NCI-H1092 (cell line): Measurements from ENCODE around the gene PRKAR1B.
A peak's percentile ranks its signal among the peaks of the same experiment; 100 is the strongest.

ENCODE experiments used
- DNase-seq: peaks from one replicate; lab custom pipeline; 2025; lab: John Stamatoyannopoulos, UW

PRKAR1B gene

DNA sequence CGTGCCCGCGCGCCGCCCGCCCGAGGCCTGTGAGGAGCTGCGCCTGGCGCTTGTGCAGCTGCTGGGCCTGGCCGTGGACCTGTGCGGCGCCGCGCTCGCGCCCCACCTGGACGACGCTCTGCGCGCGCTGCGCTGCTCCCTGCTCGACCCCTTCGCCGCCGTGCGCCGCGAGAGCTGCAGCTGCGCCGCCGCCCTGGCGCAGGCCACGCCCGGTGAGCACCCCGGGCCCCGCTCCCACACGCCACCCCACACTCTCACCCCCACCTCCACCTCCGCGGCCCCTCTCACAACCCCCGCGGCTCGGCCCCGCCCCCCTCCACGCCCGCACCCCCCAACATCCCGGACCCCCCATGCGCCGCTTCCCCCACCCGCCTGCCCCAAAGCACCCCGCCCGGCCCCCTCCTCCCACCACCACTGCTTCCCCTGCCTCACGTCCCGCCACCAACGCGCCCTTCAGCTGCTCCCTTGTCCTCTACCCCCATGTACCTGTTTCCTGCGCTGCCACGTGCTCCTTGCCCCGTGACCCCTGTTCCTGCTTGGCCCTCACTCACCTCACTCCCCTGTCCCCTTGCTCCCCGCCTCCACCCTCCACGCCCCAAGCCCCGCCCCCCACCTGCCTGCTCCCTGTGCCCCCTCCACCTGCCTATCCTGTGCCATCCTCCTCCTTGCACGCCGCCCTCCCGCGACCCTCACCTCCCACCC is at the start of gene PRKAR1B:
Gene PRKAR1B (minus strand): TSS at position 178 of the 702 bp plus-strand sequence. CDS start 15,776 bp downstream, outside the sequence.
- DNase-seq, result no peak

DNA sequence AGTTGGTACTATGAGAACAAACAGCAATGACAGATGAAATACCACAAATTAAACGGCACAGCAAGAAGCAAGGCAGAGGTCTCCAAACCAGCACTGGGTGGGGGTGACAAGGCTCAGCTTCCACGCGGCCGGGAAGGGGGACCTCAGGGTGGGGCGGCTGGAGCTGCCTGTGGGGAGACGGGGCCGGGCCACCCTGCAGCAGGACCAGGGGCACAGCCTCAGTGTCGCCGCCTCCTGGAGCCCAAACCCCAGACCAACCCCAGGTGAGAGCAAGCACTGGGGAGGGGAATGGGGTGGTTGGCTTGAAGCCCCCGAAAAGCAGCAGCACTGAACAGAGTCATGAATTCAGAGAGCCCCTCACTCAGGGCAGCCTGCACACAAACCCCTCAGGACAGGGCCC is 49.3 kb upstream of the PRKAR1B start:
- no peak for DNase-seq

DNA sequence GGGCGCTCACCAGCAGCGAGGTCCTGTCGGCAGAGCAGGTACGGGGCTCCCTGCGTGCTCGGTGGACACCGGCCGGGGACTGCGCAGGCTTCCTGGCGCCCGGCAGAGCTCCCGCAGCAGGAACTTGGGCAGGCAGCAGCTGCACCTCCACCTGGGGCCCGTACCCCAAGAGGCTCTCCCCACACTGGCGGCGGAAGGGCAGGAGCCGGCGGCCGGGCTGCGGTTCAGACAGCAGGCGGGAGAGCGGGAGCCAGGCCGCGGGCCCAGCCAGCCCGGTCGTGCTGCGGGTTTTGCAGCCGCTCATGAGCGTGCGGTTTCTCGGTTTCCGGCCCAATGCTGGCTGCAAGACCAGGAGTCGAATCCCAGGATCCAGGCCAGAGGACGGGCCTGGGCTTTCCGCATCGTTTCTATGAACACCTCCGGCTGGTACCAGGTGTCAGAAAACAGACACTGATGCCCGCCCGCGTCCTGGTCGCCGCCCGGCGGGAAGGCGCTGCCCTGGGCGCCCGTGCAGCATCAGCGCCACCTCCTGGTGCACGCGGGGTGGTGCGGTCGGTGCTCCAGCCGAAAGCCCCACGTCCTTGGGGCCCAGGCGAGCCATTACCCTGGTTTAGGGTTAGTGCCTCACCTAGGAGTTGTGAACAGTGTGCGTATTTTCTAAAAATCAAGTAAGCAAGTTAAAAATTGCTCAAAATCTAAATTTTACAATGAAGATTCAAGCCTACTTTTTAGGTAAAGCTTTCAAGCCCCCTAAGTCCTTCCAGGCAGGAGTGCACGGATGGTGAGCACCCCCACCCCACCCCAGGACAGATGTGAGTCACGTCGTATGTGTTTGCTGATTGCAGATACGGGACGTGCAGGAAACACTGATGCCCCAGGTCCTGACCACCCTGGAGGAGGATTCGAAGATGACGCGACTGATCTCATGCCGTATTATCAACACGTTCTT is 47.4 kb upstream of the PRKAR1B start:
- DNase-seq, result no peak

DNA sequence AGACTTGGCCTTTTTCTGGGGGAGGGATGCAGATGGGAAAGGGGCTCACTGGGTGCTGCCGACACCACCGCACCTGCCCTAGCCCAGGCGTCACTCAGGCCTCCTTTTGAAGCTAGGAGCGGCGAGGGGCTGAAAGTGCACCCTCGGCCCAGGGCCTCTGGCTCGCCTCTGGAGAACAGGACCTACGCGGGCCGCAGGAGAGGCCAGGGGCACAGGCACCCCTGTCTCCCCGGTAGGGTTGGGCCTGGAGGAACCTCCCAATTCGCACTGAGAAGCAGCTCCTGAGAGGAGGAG is 46.5 kb upstream of the PRKAR1B start:
- no peak for DNase-seq

DNA sequence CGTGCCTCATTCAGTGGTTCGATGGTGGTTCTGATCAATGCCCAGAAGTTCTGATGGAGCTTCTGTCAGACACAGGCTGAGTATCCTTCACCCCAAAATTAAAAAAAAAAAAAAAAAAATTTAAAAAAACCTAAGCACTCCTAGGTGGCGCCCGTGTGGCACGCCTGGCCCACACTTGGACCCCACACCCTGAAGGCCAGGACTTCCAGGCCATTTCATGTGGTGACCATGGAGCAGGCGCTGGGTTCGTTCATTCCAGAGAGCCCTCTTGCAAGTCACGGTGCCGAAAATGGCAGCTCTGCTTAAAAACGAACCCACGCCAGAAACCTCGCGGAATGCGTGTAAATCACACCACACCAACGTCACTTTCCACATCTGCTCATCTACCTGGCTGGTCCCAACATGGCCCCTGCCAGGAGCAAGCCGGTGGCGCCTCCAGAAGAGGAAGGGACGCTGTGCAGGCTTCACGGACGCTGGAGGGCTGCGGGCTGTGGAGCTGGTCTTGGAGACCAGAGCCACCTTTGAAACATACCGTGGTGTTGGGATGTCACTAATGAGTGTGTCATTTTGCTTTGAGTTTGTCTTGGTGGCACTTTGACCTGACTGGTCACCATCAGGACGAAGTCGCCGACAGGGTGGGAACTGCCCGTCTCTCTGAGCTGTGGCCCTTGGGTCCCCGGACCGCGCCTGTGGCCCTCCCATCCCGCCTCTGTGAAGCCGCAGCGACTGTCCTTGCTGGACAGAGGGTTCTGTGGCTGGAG is 46.0 kb upstream of the PRKAR1B start:
- DNase-seq, result no peak

DNA sequence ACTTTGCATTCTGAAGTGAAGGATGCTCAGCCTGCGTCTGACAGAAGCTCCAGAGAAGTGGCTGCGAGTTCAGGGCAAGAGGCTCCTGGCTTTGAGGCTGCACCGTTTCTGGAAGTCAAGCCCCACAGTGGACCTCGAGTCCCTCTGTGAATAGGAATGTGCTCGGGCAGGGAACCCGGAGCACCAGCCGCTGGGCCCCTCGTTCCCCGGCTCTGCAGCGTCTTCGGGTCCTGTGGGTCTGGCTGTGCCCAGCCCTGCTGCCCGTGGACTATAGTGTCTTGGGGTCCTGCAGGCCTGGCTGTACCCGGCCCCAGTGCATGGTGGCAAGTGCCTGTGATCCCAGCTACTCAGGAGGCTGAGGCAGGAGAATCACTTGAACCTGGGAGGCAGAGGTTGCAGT is 45.3 kb upstream of the PRKAR1B start:
- DNase-seq, result no peak

DNA sequence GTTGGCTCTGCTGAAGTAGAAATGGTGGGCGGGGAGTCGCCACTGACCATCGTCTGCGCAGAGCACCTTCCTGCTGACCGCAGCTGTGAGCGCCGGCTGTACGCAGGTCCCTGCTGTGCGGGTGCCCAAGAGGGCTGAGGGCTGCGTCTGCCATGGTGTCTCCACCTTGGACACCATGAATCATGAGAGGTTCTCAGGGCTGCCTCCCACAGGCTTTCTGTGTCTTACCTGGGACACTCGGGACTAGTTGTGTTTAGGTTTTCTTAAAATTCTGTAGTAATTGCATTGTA is 44.9 kb upstream of the PRKAR1B start:
- no peak for DNase-seq

DNA sequence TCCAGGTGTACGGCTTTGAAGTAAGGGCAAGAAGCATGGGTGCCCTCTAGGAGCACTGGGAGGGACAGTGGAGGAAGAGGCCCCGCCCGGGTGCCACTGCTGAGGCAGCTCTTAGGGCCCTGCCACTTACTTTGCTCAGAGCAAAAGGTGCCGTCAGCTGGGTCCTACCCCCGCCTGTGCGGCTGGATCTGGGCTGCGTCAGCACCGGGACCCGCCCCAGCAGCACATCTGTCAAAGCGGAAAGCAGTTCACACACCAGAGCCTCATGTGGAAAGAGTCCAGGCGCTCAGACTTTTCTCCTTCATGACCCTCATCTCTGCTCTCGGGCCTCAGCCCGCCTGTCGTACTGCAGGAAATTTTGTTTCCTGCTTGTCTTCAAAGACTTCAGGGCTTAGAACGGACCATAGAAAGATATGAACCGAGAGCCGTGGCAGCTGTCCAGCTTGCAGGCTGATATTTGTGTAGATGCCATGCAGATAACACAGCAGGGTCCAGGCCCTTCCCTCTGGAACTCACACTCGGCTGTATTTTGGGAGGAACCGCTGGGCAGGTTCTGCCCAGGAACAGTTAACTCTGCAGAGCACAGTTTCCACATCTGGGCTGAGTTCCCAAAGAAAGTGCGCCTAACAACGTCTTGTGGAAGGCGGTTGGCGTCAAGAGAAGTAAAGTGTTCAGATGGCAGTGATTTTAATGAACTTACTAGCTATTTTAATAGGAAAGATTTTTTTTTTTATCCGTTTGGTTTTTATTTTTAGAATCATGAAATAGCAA is 44.3 kb upstream of the PRKAR1B start:
- DNase-seq, result no peak

DNA sequence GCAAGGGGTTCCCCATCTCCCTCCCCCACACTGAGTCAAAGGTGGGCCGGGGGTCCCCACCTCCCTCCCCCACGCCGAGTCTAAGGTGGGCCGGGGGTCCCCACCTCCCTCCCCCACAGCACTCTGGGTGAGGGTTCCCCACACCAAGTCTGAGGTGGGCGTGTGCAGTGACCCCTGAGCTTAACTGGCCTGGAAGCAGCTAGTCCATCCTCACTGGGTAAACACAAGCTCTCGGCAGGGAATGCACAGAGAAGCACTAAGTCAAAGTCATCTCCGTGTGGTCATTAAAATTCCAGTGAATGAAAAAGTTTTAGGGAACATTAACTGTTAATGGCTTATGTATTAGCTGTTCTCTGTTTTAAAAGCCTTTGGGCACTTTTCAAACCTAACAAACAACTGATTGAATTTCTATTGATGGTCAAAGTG is 43.7 kb upstream of the PRKAR1B start:
- no peak for DNase-seq

DNA sequence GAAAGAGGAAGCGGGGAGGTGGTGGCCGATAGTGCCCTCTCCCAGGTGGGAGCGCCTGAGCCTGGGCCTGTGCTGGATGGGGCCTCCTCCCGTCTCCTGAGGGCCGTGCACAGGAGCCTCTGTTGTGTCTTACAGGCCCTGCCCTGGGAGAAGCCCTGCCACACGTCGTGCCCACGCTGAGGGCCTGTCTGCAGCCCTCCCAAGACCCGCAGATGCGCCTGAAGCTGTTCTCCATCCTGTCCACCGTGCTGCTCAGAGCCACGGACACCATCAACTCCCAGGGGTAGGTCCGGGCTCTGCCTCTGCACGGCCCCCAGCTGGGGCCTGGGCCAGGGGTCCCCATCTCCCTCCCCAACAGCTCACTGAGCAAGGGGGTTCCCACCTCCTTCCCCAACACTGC is 43.3 kb upstream of the PRKAR1B start:
- DNase-seq, result no peak

DNA sequence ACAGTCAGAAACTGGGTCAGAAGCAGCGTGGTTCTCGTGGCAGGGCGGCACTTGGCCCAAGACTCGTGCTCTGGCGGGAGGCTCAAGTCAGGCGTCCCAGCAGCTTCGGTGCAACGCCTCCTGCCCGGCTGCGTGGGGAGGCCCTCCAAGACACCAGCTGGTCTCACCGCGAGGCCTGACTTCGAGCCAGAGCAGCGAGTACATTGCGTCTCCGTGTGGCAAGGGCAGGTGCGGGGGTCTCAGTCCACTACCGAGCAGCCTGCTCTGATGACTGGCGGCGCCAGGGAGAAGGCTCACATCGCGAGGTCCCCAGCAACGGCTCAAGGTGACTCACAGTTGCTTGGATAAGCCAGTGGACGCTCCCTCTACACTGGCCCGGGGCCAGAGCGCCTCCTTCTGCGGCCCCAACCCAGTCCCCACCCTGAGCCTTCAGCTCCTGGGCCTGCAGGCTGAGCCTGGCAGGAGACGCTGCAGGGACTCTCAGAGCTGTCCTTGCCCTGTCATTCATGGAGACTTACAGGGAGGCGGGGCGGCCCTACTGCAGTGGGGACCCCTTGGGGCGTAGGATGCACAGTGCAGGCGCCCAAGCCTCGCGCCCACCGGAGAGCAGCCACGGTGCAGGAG is 41.9 kb upstream of the PRKAR1B start:
- peak; percentile 51 for DNase-seq

DNA sequence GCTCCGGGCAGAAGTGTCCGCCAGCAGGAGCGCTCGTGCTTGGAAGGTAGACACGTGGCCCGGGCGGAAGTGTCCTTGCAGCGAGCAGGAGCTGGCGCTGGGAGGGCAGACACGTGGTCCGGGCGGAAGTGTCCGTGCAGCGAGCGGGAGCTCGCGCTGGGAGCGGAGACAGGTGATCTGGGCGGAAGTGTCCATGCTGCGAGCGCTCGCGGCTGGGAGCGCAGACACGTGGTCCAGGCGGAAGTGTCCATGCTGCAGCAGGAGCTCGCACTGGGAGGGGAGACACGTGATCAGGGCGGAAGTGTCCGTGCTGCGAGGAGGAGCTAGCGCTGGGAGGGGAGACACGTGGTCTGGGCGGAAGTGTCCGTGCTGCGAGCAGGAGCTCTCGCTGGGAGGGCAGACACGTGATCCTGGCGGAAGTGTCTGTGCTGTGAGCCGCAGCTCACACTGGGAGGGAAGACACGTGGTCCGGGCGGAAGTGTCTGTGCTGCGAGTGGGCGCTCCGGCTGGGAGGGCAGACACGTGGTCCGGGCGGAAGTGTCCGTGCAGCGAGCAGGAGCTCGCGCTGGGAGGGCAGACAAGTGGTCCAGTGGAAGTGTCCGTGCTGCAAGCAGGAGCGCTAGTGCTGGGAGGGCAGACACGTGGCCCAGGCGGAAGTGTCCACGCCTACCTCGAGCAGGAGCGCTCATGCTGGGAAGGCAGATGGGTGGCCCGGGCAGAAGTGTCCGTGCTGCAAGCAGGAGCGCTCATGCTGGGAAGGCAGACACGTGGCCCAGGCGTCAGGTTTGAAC is 41.1 kb upstream of the PRKAR1B start:
- DNase-seq, result peak; percentile 100

DNA sequence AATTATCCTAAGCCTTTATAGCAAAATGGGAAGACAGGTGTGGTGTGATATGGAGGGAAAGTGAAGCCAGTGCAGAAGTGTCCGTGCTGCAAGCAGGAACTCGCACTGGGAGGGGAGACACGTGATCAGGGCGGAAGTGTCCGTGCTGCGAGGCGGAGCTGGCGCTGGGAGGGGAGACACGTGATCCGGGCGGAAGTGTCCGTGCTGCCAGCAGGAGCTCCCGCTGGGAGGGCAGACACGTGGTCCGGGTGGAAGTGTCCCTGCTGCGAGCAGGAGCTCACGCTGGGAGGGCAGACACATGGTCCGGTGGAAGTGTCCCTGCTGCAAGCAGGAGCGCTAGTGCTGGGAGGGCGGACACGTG is 40.5 kb upstream of the PRKAR1B start:
- peak; percentile 97 for DNase-seq

DNA sequence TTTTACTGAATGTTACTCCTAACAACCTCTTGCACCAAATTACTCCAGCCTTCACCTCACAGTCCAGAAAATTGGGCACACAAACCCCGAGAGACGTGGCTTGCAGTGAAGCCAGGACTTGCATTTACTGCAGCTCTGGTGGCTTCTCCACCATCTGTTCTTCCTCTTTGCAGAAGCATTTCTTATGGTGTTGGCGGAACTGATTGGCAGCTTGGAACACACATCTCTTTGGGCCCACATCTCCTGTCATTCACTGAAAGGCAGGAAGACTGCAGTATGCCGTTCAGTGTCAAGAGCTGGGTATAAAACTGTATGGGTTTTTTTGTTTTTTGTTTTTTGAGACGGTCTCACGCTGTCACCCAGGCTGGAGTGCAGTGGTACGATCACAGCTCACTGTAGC is 38.3 kb upstream of the PRKAR1B start:
- no peak for DNase-seq

DNA sequence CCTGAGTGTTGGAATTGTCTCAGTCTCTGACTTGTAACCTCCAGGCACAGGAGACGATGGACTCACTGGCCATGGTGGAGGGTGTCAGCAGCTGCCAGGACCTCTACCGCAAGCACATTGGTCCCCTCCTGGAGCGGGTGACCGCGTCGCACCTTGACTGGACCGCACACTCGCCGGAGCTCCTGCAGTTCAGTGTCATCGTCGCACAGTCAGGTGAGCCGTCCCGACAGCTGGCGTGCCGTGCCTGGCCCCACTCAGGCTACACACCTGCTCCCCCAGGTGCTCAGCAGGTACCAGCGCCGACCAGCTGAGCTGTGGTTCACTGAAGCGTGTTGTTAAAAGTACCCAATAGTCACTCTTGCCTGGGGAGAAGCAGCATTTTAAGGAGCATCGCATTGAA is 36.7 kb upstream of the PRKAR1B start:
- no peak for DNase-seq

DNA sequence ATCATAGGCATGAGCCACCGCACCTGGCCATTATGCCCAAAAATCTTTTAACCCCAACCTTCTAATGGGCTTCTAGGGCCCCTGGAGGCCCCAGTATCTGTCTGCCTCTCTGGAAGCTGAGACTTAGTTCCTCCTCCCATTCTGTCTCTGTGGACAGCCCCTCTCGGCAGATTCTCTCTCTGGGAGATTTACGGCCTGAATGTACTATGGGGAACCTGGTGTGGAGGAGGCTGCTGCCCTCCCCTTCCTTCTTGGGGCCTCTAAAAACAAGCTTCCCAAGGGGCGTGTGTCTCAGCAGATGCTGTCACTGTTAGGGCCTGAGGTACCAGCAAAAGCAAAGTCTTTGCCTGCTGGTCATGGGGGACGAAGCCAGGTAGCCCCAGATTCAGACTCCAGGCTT is 35.8 kb upstream of the PRKAR1B start:
- no peak for DNase-seq

DNA sequence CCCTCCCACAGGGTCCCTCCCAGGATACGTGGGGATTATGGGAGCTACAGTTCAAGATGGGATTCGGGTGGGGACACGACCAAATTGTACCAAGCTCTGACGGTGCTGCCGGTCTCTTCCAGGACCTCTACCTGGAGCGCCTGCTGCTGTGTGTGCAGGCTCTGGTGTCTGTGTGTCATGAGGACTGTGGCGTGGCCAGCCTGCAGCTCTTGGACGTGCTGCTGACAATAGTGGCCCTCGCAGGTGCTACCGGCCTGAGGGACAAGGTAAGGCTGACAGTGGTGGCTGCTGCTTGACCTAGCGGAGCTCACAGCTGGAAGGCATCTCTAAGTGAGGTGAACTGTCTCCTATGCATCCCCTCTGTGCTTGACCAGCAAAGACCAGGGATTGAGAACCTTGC is 34.5 kb upstream of the PRKAR1B start:
- no peak for DNase-seq

DNA sequence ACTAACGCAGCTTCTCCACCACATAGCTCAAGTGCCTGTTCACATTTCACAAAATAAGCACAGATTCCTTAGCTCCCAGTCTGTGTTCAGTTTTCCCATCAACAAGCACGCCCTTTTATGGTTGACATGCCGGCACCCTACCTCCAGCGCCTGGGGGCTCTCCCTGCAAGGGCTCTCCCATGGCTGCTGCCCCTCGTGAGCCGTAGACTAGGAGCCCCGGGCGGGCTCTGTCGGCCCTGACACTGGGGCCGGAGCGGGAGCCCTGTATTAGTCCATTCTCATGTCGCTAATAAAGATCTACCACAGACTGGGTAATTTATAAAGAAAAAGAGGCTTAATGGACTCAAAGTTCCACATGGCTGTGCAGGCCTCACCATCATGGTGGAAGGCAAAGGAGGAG is 34.0 kb upstream of the PRKAR1B start:
- DNase-seq, result no peak

DNA sequence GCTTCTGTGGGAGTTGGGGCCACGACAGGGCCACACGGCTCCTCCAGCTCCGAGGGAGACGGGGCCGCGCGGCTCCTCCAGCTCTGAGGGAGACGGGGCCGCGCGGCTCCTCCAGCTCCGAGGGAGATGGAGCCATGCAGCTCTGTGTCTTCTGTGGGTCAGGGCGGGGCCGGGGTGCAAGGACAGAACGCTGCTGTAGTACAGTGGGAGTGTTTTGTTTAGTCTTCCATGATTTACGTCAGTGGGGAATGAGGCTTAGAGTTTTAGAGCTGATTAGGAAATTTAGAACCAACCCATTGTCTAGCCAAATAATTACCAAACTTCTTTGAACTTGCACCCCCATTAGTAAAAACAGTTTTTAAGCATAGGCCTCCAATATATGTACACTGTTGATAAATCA is 32.9 kb upstream of the PRKAR1B start:
- DNase-seq, result no peak

DNA sequence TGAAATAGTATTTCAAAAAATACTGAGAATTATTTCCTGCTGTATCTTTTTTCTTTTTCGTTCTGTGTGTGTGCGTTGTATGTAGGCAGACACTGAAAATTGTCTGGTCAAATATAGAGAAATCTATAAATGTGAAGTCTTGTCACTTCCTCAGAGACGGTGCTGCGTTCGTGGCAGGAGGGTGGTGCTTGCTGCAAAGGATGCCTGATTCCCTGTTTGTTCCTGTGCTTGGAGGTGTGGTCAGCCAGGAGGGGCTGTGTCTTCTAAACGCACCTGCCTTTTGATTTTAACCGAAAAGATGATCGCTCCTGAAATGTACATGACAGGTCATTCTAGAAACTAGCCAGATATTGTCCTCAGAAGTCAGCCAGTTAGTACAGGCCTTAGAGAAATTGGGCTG is 32.5 kb upstream of the PRKAR1B start:
- no peak for DNase-seq

DNA sequence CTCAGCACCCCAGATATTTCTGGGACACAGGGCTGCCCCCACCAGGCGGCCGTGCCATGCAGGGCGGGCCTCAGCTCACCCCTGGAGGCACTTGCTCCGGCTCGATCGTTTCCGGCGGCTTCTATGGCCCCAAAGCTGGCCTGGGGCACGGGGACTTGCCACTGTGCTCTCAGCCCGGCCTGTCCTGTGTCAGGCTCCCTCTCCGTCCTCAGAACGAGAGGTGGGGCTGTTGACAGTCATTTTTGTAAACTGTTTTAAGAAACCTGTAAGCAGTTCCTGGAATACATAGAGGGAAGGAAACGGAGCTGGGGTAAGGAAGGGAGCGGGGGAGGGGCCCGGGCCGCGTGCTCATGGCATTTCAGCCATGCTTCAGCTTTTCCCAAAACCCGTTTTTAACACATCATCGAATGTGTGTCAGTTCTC is 30.7 kb upstream of the PRKAR1B start:
- no peak for DNase-seq
